Measurements from ENCODE around the gene PHACTR1.
"Not testable (repeated sequence)": the region's sequence is repeated elsewhere in the genome, so short reads cannot be mapped to it uniquely, and the experiment has no call there.

The PHACTR1 gene

GRCh38 chr6:12716298-12716916, at the start of gene PHACTR1:
Gene PHACTR1 (plus strand): TSS chr6:12716767.
- DNase-seq = no peak

- no peak for DNase-seq
Measured at GRCh38 chr6:12666886-12667285, 49.7 kb upstream of the PHACTR1 start.

DNA sequence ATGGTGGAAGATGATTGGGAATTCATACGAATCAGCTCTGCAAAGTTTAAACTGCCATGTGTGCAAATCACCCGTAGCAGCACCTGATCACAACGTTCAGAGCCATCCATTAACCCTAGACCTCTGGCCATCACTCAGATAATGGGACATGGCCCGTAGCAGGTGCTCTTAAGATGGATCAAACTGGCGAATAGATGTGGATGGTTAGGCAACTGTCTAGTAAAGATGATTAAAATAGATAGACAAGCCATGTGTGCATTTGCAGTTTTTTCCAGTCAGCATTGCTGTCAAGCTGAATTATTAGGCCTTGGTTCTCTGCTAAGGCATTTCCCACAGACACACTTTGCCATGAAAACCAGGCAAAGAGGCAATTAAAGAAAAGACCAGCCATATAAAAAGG, 40.6 kb upstream of the PHACTR1 start:
- no peak for DNase-seq

GRCh38 chr6:12679341-12679740, 37.2 kb upstream of the PHACTR1 start:
- no peak for DNase-seq

- no peak for DNase-seq
Measured at GRCh38 chr6:12693122-12693521, 23.4 kb upstream of the PHACTR1 start.

DNA sequence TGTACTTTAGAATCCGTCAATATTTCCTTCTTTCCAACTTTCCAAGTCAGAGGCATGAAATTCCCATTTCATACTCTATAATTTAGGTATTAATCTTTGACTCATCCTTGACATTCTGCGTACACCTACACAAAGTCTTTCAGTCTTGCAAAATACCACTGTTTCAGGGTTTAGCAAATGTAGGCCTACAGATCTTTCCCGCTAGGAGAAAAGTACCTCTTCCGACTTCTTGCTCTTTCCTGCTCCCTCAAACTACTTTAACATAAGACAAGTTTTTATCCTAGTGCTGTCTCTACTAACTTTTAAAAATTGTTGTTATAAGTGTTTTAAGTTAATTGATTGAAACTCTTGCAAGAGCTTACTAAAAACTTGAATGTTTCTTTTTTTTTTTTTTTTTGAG, 18.3 kb upstream of the PHACTR1 start:
- no peak for DNase-seq

- no peak for DNase-seq
Measured at GRCh38 chr6:12704946-12705345, 11.6 kb upstream of the PHACTR1 start.

DNA sequence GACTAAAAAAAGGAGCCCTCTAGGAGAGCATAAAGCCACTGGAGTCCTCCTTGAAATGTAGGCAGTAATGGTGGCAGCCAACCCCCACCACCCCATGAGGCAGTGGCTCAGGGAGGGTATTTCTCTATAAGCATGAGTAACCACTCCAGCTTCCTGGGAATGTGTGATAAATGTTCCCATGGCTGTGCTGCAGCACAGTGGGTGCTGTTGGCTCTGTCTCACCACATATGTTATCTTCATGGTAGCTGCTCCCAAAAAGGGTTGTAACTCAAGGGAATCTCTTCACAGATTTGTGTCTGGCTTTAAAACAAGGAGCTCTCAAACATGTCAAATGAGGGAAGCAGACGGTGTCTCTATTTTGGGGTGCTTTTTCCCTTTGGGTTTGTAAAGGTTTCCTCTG, 7.5 kb upstream of the PHACTR1 start:
- DNase-seq = no peak

DNA sequence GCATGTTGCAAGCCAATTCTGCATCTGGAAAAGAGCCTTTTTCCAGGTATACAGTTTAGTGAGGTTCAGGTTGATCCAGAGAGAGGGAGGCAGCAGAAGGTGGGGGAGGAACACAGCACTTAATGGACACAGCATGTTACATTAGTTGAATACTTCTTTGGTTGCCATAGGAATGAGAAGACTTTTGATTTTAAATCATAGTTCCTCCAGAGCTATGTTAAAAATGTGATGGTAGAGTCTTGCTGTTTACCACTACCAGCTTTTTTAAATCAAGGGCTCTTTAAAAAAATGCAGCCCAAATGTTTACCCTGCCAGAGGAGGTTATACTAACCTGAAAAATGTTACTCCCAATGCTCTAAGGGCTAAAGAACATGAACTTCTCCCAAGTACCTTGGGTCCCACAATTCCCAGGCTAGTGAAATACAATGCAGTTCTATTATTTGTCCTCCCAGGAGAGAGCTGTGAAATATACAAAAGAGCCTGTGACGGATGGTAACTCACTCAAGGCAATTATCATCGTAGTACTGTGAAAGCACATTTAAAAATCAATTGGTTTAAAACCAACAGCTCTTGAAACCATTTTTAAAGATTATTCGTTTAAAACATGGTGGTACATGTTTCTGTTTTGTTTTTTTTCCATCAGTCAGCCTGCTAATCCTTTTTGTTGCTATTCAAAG, 6.9 kb upstream of the PHACTR1 start:
- DNase-seq = no peak

GRCh38 chr6:12710921-12711320, 5.6 kb upstream of the PHACTR1 start:
- no peak for DNase-seq

DNA sequence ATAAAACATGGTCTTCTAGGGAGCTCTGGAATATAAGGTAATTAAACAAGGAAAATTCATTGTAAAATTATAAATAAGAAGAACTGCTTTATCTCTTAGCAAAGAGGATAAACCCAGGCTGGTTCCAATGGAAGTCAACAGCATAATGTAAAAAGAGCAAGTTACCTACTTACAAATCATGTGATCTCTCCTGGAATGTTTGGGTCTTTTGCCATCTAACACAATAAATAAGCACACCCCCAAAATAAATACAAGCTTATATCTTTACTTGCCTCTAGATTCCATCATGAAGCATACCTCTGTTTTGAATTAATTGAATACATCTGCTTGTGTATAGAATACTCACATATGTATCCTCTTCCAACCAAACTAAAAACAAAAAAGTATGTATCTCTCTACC, 2.5 kb upstream of the PHACTR1 start:
- no peak for DNase-seq

DNA sequence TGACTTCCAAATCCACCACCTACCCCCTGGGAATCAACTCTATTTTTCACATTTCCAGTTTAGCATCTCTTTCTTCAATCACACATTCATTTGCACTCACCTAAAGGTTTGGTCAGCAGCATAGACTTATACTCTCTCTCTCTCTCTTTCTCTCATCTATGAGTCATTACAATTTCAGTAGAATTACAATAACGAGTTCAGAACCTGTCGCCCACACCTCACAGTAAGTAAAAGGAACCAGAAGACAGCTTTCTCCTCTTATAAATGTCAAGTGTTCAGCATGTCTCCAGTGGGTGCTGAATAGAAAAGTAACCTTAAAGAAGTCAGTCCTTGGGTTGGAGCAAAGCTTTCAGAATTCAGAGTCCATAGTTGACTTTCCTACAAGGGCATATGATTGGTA, 1.1 kb upstream of the PHACTR1 start:
- no peak for DNase-seq

DNA sequence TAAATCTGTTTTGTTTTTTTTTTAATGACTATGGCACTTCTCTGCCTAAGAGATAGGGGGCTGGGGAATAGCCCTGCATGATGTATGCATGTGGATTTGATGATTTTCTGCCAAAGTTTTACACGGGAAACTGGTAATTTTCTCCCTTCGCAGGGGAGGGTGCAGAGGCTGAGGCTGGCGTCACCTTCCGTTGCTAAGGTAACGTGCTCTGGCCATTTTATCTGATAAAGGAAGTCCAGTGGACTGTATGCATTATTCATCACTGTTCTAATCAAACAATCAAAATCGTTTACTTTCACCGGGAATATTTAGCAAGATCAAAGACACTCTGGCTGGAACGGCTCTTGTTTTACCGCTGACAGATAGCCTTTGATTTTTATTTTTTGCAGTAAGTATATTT, 789 bp downstream of the PHACTR1 start:
- no peak for DNase-seq

- DNase-seq = no peak
Measured at GRCh38 chr6:12718015-12718414, 1.4 kb downstream of the PHACTR1 start.

- no peak for DNase-seq
Measured at GRCh38 chr6:12719017-12719416, 2.5 kb downstream of the PHACTR1 start.

DNA sequence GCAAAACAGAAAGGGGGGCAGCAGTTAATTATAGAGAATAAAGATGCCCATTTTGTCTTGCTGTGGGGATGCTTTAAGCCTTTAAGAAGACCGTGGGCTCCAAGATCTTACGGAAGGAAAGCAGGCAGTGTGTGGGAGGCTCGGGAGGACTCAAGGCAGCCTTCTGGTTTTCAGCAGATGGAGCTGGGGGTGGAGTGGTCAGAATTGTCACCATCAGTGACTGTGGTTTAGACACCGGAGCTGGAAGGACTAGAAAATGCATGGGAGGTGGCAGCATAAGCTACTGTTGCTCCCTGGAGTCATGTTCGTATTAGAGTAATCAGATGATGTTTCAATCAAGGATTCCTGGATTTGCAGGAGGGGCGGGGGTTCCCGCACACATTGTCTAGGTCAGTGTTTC, 3.7 kb downstream of the PHACTR1 start:
- DNase-seq = no peak

- DNase-seq = no peak
Measured at GRCh38 chr6:12725263-12725662, 8.7 kb downstream of the PHACTR1 start.

DNA sequence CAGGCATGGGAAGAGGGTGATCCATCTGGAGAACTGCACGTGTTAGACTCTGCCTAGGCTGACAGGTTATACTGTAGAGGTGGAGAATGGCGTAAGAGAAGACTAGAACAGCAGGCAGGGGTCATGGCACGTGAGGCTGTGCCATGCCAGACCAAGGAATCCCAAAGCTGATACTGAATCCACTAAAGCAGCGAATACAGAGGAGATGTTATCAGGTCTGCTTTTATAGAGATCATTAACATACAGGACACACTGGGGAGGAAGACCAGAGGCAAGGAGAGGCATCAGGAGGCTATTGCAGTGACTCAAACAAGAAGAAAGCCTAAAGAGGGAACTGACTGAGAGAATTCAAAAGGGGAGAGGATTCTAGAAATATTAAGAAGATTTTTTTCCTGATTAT, 12.9 kb downstream of the PHACTR1 start:
- DNase-seq = no peak

- DNase-seq = not testable (repeated sequence)
Measured at GRCh38 chr6:12730809-12731208, 14.2 kb downstream of the PHACTR1 start.

DNA sequence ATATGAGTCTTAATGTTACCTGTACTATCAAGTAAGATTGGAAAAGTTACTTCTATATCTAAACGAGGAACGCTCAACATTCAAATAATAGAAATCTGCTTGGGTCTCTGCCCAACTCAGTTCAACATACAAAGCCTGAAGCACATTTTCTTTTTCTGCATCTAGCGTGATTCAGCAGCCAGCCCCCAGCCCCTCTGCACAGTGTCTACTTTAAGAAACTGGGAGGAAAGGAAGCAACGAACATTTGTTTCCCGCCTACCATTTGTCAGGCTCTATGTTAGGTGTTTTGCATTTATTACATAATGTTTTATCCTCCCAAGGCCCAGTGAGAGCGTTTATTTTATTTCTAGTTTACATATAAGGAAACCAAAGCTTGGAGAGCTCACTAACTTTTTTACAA, 17.3 kb downstream of the PHACTR1 start:
- DNase-seq = no peak

DNA sequence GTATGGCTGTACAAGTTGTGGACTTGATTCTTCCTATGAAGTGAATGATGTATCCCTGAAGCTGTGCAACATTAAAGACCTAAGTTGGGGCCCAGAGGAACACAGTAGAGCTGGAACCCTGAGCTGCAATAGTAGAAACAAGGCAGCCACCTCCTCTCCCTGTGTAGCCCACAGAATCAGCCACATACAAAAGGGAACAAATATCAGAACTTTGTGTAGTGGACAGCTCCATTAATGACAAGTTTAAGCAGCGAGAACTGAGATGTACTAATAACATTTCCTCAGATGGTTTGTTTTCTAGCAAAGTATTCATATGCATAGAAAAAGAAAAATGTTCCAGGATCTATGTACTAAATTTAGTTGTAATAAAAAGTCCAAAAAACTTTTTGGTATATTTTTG, 19.2 kb downstream of the PHACTR1 start:
- DNase-seq = no peak

GRCh38 chr6:12748411-12748810, 31.8 kb downstream of the PHACTR1 start:
- no peak for DNase-seq

- DNase-seq = no peak
Measured at GRCh38 chr6:12748815-12749521, 32.4 kb downstream of the PHACTR1 start.

Measured in stimulated activated CD4-positive, alpha-beta T cell treated with anti-CD3 and anti-CD28 coated beads, Interleukin-4, amount 100 ng/mL, for 1 hour (primary cell).